NCI-H146 treated with DMSO at 0.1 percent for 48 hours (cell line): ENCODE data around the gene MMP1.

Experiments used
- DNase-seq: peaks from one replicate; lab custom pipeline; 2025; ENCODE audit not compliant: unreplicated experiment; lab: John Stamatoyannopoulos, UW

MMP1 gene

GRCh38 chr11:102807921-102808320, 10.0 kb upstream of the MMP1 start:
- DNase-seq, result no peak

GRCh38 chr11:102806296-102806695, 8.3 kb upstream of the MMP1 start:
- DNase-seq, result no peak

GRCh38 chr11:102802341-102802740, 4.4 kb upstream of the MMP1 start:
- no peak for DNase-seq

- no peak for DNase-seq
Measured at GRCh38 chr11:102800767-102801166, 2.8 kb upstream of the MMP1 start.

- no peak for DNase-seq
Measured at GRCh38 chr11:102799681-102800340, 1.9 kb upstream of the MMP1 start.

- no peak for DNase-seq
Measured at GRCh38 chr11:102794382-102794781, 3.6 kb downstream of the MMP1 start.

GRCh38 chr11:102793677-102794290, 4.2 kb downstream of the MMP1 start:
- no peak for DNase-seq

- DNase-seq, result no peak
Measured at GRCh38 chr11:102792604-102793003, 5.4 kb downstream of the MMP1 start.

GRCh38 chr11:102791271-102792036, 6.5 kb downstream of the MMP1 start:
- DNase-seq, result no peak

GRCh38 chr11:102788334-102788995, 9.5 kb downstream of the MMP1 start:
- DNase-seq, result no peak

GRCh38 chr11:102784380-102784779, 13.6 kb downstream of the MMP1 start:
- no peak for DNase-seq

- DNase-seq, result no peak
Measured at GRCh38 chr11:102783720-102784119, 14.2 kb downstream of the MMP1 start.

- no peak for DNase-seq
Measured at GRCh38 chr11:102783016-102783415, 14.9 kb downstream of the MMP1 start.

- DNase-seq, result no peak
Measured at GRCh38 chr11:102781676-102782075, 16.3 kb downstream of the MMP1 start.

- no peak for DNase-seq
Measured at GRCh38 chr11:102780491-102780918, 17.5 kb downstream of the MMP1 start, which contains the start of gene MMP10. TSS of gene MMP10 (minus strand) at chr11:102780628. CDS start at chr11:102780591, 37 bp downstream.

- DNase-seq, result no peak
Measured at GRCh38 chr11:102776454-102776853, 21.5 kb downstream of the MMP1 start.

- no peak for DNase-seq
Measured at GRCh38 chr11:102773386-102773785, 24.6 kb downstream of the MMP1 start.

- DNase-seq, result no peak
Measured at GRCh38 chr11:102771351-102771750, 26.6 kb downstream of the MMP1 start.

GRCh38 chr11:102770191-102770590, 27.8 kb downstream of the MMP1 start:
- no peak for DNase-seq

- DNase-seq, result no peak
Measured at GRCh38 chr11:102767800-102768199, 30.2 kb downstream of the MMP1 start.

- no peak for DNase-seq
Measured at GRCh38 chr11:102763440-102763839, 34.5 kb downstream of the MMP1 start.
